CD14-positive monocyte (primary cell): ENCODE results near the gene NASP. TPM values are rescaled to one million over a fixed set of nuclear protein-coding genes. Genes with fewer than 3 reads are reported as not detected.

Experiments
- DNase-seq, 3 donors: peaks; one replicate each; pipeline ENCODE4 v3.0.0-alpha.2; 2011 to 2022
- H2AFZ ChIP-seq: 2 replicates; pipeline ENCODE4 v1.6.0; 2012; ENCODE audit warnings: mild to moderate bottlenecking, low read depth, low read length, inconsistent platforms; ENCODE audit not compliant: insufficient read depth, poor library complexity, severe bottlenecking
- H3K27ac ChIP-seq, 2 donors: 1 replicate in 1 of 2; 2 replicates in 1 of 2; pipeline ENCODE4 v1.5.1; 2012 to 2013; ENCODE audit warnings: low read length in 2 of 2, control low read depth in 1 of 2, inconsistent platforms in 1 of 2, low read depth in 1 of 2, mild to moderate bottlenecking in 1 of 2
- H3K27me3 ChIP-seq, 2 donors: one replicate each; pipeline versions ENCODE4 v1.6.0 to v1.6.1; 2011 to 2013; ENCODE audit warnings: low read length in 2 of 2; ENCODE audit not compliant: control insufficient read depth in 2 of 2, insufficient read depth in 2 of 2
- H3K36me3 ChIP-seq, 2 donors: replicated peaks in 1 of 2; 1 replicate in 1 of 2; 2 replicates in 1 of 2; pipeline versions ENCODE4 v1.5.1 to v1.6.1; 2012 to 2013; ENCODE audit warnings: low read length in 2 of 2, control low read depth in 1 of 2, inconsistent platforms in 1 of 2, mild to moderate bottlenecking in 1 of 2; ENCODE audit not compliant: insufficient read depth in 2 of 2, control insufficient read depth in 1 of 2
- H3K4me1 ChIP-seq, 2 donors: 1 replicate in 1 of 2; 2 replicates in 1 of 2; pipeline versions ENCODE4 v1.5.1 to v1.6.1; 2012 to 2013; ENCODE audit warnings: low read length in 2 of 2, control low read depth in 1 of 2, inconsistent platforms in 1 of 2, mild to moderate bottlenecking in 1 of 2, moderate library complexity in 1 of 2; ENCODE audit not compliant: insufficient read depth in 2 of 2, control insufficient read depth in 1 of 2
- H3K4me2 ChIP-seq: replicated peaks from 2 replicates; pipeline ENCODE3; 2012; ENCODE audit warnings: low read length, moderate library complexity, mild to moderate bottlenecking; ENCODE audit not compliant: poor library complexity, severe bottlenecking; ENCODE audit errors: extremely low read depth
- H3K4me3 ChIP-seq, 3 experiments: fragments of 200-600 bp in 1 of 3; sonication (generic) in 1 of 3; replicated peaks in 1 of 3; 1 replicate in 2 of 3; 2 replicates in 1 of 3; pipeline ENCODE4 v1.5.1; 2011 to 2013; ENCODE audit warnings: low read length in 3 of 3, mild to moderate bottlenecking in 3 of 3, control low read depth in 2 of 3, low read depth in 2 of 3, inconsistent platforms in 1 of 3, moderate library complexity in 1 of 3
- H3K79me2 ChIP-seq: 2 replicates; pipeline ENCODE4 v1.6.0; 2012; ENCODE audit warnings: mild to moderate bottlenecking, control low read depth, inconsistent platforms, low read length, moderate library complexity; ENCODE audit not compliant: insufficient read depth
- H3K9ac ChIP-seq: 2 replicates; pipeline ENCODE4 v1.6.0; 2017; ENCODE audit warnings: low read length, mild to moderate bottlenecking; ENCODE audit not compliant: insufficient read depth, poor library complexity, severe bottlenecking
- H3K9me3 ChIP-seq, 2 donors: replicated peaks in 1 of 2; 1 replicate in 1 of 2; 2 replicates in 1 of 2; pipeline versions ENCODE4 v1.5.1 to v1.6.1; 2012 to 2013; ENCODE audit warnings: low read length in 2 of 2, control low read depth in 1 of 2; ENCODE audit not compliant: control insufficient read depth in 1 of 2, insufficient read depth in 1 of 2
- H4K20me1 ChIP-seq: 2 replicates; pipeline ENCODE4 v1.6.0; 2012; ENCODE audit warnings: mild to moderate bottlenecking, low read length, control low read depth, moderate library complexity; ENCODE audit not compliant: insufficient read depth
- H3K27ac Mint-ChIP-seq, 7 donors: one replicate each; pipeline ENCODE4 v1.8.0; 2020; ENCODE audit warnings: mild to moderate bottlenecking in 7 of 7, mixed read lengths in 7 of 7, moderate library complexity in 6 of 7, inconsistent platforms in 2 of 7
- H3K27me3 Mint-ChIP-seq, 3 donors: one replicate each; pipeline ENCODE4 v1.8.0; 2021 to 2022; ENCODE audit warnings: low read depth in 3 of 3, mild to moderate bottlenecking in 3 of 3, mixed read lengths in 3 of 3, moderate library complexity in 3 of 3, inconsistent platforms in 1 of 3
- H3K36me3 Mint-ChIP-seq, 2 donors: one replicate each; pipeline ENCODE4 v1.8.0; 2020; ENCODE audit warnings: mixed read lengths in 2 of 2, inconsistent platforms in 1 of 2, mild to moderate bottlenecking in 1 of 2
- H3K4me1 Mint-ChIP-seq: one replicate; pipeline ENCODE4 v1.8.0; 2020; ENCODE audit warnings: mild to moderate bottlenecking, mixed read lengths
- H3K4me3 Mint-ChIP-seq, 2 donors: one replicate each; pipeline ENCODE4 v1.8.0; 2020; ENCODE audit warnings: mild to moderate bottlenecking in 2 of 2, mixed read lengths in 2 of 2, moderate library complexity in 1 of 2
- H3K9me3 Mint-ChIP-seq, 7 donors: one replicate each; pipeline ENCODE4 v1.8.0; 2020 to 2022; ENCODE audit warnings: mixed read lengths in 7 of 7, mild to moderate bottlenecking in 6 of 7, moderate library complexity in 6 of 7, inconsistent platforms in 2 of 7
- CTCF ChIP-seq: fragments of 200-600 bp; IDR thresholded peaks from one replicate; pipeline ENCODE4 v1.8.0; 2022; ENCODE audit warnings: antibody characterized with exemption, mild to moderate bottlenecking
- WGBS: methylation state at CpG from one replicate; pipeline ENCODE4 v1.1.5; 2013; ENCODE audit warnings: missing lambda C conversion rate; ENCODE audit not compliant: insufficient coverage; 5-methylcytosine and 5-hydroxymethylcytosine counted together
- intact Hi-C, 2 donors: fragments of 100-400 bp; cut with micrococcal nuclease; formaldehyde crosslinking; loops; one replicate each; pipeline versions ENCODE4 v1.15.0 to v1.15.1; 2023
- polyA plus RNA-seq, 3 donors: library from polyadenylated mRNA; depleted of rRNA in 1 of 3; unstranded in 2 of 3; stranded (reverse) in 1 of 3; fragments of 300-500 nt in 2 of 3; fragments of >200 nt in 1 of 3; fragmentation: Illumina TruSeq in 2 of 3; gene quantifications; 1 replicate in 2 of 3; 2 replicates in 1 of 3; pipeline ENCODE4 v1.2.3, GENCODE V29; 2012 to 2021

NASP gene
- polyA plus RNA-seq, 3 donors, result 24.4 to 44.6 (median 27.5) TPM

- intact Hi-C loops, result loop anchor here (5.0 to 10.0 kb wide), 3 partner anchors 102 to 568 kb away; partner anchors contain the start of genes GPBP1L1 (in 2 of the 2), TMEM69 (in 2 of the 2), HECTD3 (in 1 of the 2) and UROD (in 1 of the 2)
- H3K4me1 Mint-ChIP-seq, result peaks cover 39% of the 10 kb centered on the region
Observed at GRCh38 chr1:45583264-45583665, 576 bp upstream of the NASP start.

More at GRCh38 chr1:45583264-45583665, 576 bp upstream of the NASP start:
- peak; percentile 97 to 99 (median 97) for DNase-seq
- no peaks in the 10 kb centered on the region for H3K27me3 ChIP-seq
- H3K4me1 ChIP-seq, result peaks cover 40 to 42% of the 10 kb centered on the region in 2 donors
- peak overlapping the region; percentile 97 for H2AFZ ChIP-seq
- peak overlapping the region; percentile 94 for H3K4me2 ChIP-seq
- H4K20me1 ChIP-seq, result peaks cover 29% of the 10 kb centered on the region
- H3K9me3 ChIP-seq, result no peaks in the 10 kb centered on the region
- Mint-ChIP-seq H3K27ac (peak overlapping the region; percentile 94 to 98 (median 97)), H3K27me3 (peaks cover 0 to 2% (median 0%) of the 10 kb centered on the region in 3 donors), H3K4me3 (peak overlapping the region; percentile 98 to 99), H3K9me3 (peaks cover 0 to 7% (median 0%) of the 10 kb centered on the region in 7 donors), H3K36me3 (no peaks in the 10 kb centered on the region)
- no peaks in the 10 kb centered on the region for H3K36me3 ChIP-seq
- H3K4me3 ChIP-seq, result peak overlapping the region; percentile 74 to 99 (median 97)
- peak overlapping the region; percentile 83 to 84 for H3K27ac ChIP-seq
- peak overlapping the region; percentile 83 for H3K9ac ChIP-seq
- peaks cover 44% of the 10 kb centered on the region for H3K79me2 ChIP-seq
- WGBS, result 0% methylated on average over 17 of the region's 19 CpGs
- no peak for TF ChIP-seq CTCF
